DOHH2 (cell line): ENCODE data around the gene TMC8.

Experiments used
- H3F3A ChIP-seq: fragments of 200-600 bp; sonication (generic), shearing (Covaris generic); 2 replicates; pipeline ENCODE4 v1.6.0; 2016; ENCODE audit warnings: antibody characterized with exemption, mild to moderate bottlenecking; ENCODE audit not compliant: control insufficient read depth, insufficient read depth
- H3K27ac ChIP-seq: fragments of 200-600 bp; sonication (generic); 2 replicates; pipeline ENCODE4 v1.5.1; 2014; ENCODE audit warnings: low read depth, mild to moderate bottlenecking, low read length, moderate library complexity
- H3K27me3 ChIP-seq: fragments of 200-600 bp; sonication (generic); 2 replicates; pipeline ENCODE4 v1.6.1; 2014; ENCODE audit warnings: mild to moderate bottlenecking, low read length, mixed read lengths; ENCODE audit not compliant: control insufficient read depth
- H3K36me3 ChIP-seq: fragments of 200-600 bp; sonication (generic); 2 replicates; pipeline ENCODE4 v1.6.1; 2014; ENCODE audit warnings: mild to moderate bottlenecking, low read length, moderate library complexity, mixed read lengths; ENCODE audit not compliant: control insufficient read depth
- H3K4me1 ChIP-seq: fragments of 200-600 bp; sonication (generic); 2 replicates; pipeline ENCODE4 v1.6.1; 2014; ENCODE audit warnings: mild to moderate bottlenecking, low read length, mixed read lengths; ENCODE audit not compliant: control insufficient read depth
- H3K4me2 ChIP-seq: fragments of 200-600 bp; sonication (generic); 2 replicates; pipeline ENCODE4 v1.6.0; 2014; ENCODE audit warnings: mild to moderate bottlenecking, low read length, moderate library complexity
- H3K4me3 ChIP-seq: fragments of 200-600 bp; sonication (generic); 2 replicates; pipeline ENCODE4 v1.5.1; 2014; ENCODE audit warnings: mild to moderate bottlenecking, low read length, mixed read lengths
- H3K79me2 ChIP-seq: fragments of 200-600 bp; sonication (generic); 2 replicates; pipeline ENCODE4 v1.6.1; 2014; ENCODE audit warnings: mild to moderate bottlenecking, low read length, mixed read lengths; ENCODE audit not compliant: control insufficient read depth
- H3K9me2 ChIP-seq: fragments of 200-600 bp; sonication (generic); replicated peaks from 2 replicates; pipeline ENCODE4 v1.6.1; 2014; ENCODE audit warnings: mild to moderate bottlenecking, low read length, mixed read lengths; ENCODE audit not compliant: control insufficient read depth
- H3K9me3 ChIP-seq: fragments of 200-600 bp; sonication (generic); 2 replicates; pipeline ENCODE4 v1.6.1; 2014; ENCODE audit warnings: antibody characterized with exemption, low read length, mixed read lengths; ENCODE audit not compliant: control insufficient read depth, insufficient read depth
- H4K20me1 ChIP-seq: fragments of 200-600 bp; sonication (generic); 2 replicates; pipeline ENCODE4 v1.6.0; 2014; ENCODE audit warnings: low read depth, mild to moderate bottlenecking, antibody characterized with exemption, low read length, moderate library complexity; ENCODE audit not compliant: control insufficient read depth, insufficient read depth
- EZH2phosphoT487 ChIP-seq: fragments of 200-600 bp; sonication (generic); IDR thresholded peaks from 2 replicates; pipeline ENCODE4 v1.6.1; 2017; ENCODE audit warnings: borderline replicate concordance, mild to moderate bottlenecking, antibody characterized with exemption, low read length, moderate library complexity, mixed read lengths
- TF ChIP-seq, protein P1 (sequence below): fragments of 200-600 bp; sonication (generic); IDR thresholded peaks from one replicate; pipeline ENCODE4 v1.5.1; 2014; ENCODE audit warnings: antibody characterized with exemption, mild to moderate bottlenecking, low read depth, low read length; ENCODE audit not compliant: poor library complexity, severe bottlenecking

TMC8 gene

DNA sequence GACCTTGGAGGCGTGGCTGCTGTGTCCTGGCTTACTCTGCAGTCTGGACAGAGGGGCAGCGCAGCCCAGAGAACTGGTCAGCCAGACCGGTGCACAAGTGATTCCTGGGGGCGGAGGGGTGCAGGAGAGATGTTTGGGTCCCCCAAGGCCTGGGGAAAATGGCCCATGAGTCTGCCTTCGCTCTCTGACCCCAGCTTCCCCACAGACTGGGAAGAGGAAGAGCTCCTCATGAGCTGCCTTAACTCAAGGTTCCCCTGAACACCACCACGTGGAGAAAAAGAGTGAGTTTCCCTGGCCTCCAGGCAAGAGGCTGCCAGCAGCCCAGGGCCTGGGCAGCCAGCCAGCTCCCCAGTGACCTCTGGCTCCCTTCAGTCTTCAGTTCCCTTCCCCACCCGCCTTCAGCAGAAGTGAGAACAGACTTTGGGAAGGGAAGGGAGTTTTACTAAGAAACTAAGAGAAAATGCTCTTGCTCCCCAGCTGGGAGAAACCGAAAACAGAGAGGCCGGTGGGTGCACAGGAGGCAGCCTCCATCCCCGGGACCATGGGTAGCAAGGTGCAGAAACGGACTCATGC, 13.7 kb downstream of the TMC8 start:
- H4K20me1 ChIP-seq, result no peaks in the 10 kb centered on the region
- no peaks in the 10 kb centered on the region for H3K27me3 ChIP-seq
- no peak overlapping the region for H3K4me2 ChIP-seq
- 0 out of 2 replicates have a peak overlapping the region, but pooled peaks have one; percentile 14 for H3K27ac ChIP-seq
- H3F3A ChIP-seq, result peaks cover 14% of the 10 kb centered on the region
- peaks cover 57% of the 10 kb centered on the region for H3K4me1 ChIP-seq
- TF ChIP-seq, protein P1, sequence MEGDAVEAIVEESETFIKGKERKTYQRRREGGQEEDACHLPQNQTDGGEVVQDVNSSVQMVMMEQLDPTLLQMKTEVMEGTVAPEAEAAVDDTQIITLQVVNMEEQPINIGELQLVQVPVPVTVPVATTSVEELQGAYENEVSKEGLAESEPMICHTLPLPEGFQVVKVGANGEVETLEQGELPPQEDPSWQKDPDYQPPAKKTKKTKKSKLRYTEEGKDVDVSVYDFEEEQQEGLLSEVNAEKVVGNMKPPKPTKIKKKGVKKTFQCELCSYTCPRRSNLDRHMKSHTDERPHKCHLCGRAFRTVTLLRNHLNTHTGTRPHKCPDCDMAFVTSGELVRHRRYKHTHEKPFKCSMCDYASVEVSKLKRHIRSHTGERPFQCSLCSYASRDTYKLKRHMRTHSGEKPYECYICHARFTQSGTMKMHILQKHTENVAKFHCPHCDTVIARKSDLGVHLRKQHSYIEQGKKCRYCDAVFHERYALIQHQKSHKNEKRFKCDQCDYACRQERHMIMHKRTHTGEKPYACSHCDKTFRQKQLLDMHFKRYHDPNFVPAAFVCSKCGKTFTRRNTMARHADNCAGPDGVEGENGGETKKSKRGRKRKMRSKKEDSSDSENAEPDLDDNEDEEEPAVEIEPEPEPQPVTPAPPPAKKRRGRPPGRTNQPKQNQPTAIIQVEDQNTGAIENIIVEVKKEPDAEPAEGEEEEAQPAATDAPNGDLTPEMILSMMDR, result no peak
- no peak for TF ChIP-seq EZH2phosphoT487
- H3K36me3 ChIP-seq, result peaks cover 19% of the 10 kb centered on the region
- no peaks in the 10 kb centered on the region for H3K79me2 ChIP-seq
- no peaks in the 10 kb centered on the region for H3K9me3 ChIP-seq
- no peak overlapping the region for H3K4me3 ChIP-seq
- H3K9me2 ChIP-seq, result no peaks in the 10 kb centered on the region

DNA sequence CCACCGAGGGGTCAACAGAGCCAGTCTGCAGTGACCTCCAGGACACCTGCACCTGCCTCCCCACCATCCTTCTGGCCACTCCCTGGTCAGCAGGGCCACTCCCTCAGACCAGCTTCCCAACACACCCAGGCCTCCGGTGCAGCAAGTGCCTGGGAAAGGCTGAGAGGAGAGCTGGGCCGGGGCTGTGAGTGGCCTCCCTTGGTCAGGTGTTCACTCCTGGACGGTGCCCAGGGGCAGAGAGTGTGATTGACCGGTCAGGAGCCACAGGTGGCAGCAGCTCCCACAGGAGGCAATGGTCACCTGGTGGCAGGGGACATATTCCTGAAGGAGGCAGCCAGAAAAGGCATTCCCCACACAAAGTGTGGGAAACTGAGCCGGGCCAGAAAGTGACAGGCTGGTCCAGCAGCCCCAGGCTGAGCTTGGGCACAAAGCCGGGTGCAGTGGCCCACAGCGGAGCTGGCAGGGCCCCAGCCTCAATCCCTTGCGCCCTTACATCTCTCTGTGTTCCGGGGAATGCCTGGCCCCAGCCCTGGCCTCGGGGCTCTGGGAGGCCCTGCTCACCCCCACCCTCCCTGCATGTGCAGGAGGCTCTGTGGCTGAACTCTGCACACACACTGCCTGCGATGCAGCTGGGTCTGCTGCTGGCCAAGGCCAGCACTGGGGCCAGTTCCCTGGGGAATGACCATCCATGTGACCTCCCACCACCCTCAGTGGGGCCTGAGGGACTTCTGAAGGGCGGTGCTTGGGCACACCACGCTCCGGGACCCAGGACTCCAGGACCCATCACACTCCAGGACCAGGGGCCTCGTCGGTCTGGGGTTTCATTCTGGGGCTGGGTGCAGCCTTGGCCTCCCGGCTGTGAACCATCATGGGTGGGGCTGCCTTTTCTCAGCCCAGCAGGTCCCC, 14.4 kb downstream of the TMC8 start:
- no peaks in the 10 kb centered on the region for H3K27me3 ChIP-seq
- H3K79me2 ChIP-seq, result no peaks in the 10 kb centered on the region
- H3F3A ChIP-seq, result peaks cover 10% of the 10 kb centered on the region
- no peak overlapping the region for H3K4me2 ChIP-seq
- H3K9me3 ChIP-seq, result no peaks in the 10 kb centered on the region
- H3K27ac ChIP-seq, result 0 out of 2 replicates have a peak overlapping the region, but pooled peaks have one; percentile 14
- H4K20me1 ChIP-seq, result no peaks in the 10 kb centered on the region
- TF ChIP-seq EZH2phosphoT487, result no peak
- TF ChIP-seq, protein P1, result no peak
- no peak overlapping the region for H3K4me3 ChIP-seq
- H3K36me3 ChIP-seq, result peaks cover 19% of the 10 kb centered on the region
- no peaks in the 10 kb centered on the region for H3K9me2 ChIP-seq
- H3K4me1 ChIP-seq, result peaks cover 56% of the 10 kb centered on the region

DNA sequence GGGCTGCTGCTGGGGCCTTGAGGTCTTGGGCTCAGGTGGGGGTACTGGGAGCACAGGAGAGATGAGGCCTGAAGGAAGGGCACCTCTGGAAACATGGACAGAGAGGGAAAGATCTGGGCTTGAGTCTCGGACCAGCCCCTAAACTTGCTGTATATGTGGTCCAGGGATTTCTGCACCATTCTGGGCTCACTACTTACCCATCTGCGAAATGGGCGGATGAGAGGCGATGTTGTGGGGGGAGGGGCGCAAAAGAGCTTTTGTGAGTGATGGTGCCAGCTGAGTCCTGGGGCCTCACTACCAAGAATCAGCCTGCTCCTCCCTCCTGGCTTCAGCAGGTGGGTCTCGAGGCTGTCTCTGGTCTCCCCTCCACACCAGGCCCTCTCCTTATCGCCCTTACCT, 15.9 kb downstream of the TMC8 start:
- H3K79me2 ChIP-seq, result no peaks in the 10 kb centered on the region
- no peaks in the 10 kb centered on the region for H3K9me3 ChIP-seq
- no peak overlapping the region for H3K27ac ChIP-seq
- peaks cover 12% of the 10 kb centered on the region for H3F3A ChIP-seq
- H3K27me3 ChIP-seq, result no peaks in the 10 kb centered on the region
- TF ChIP-seq, protein P1, result no peak
- no peak for TF ChIP-seq EZH2phosphoT487
- H3K9me2 ChIP-seq, result no peaks in the 10 kb centered on the region
- peaks cover 12% of the 10 kb centered on the region for H3K36me3 ChIP-seq
- H4K20me1 ChIP-seq, result no peaks in the 10 kb centered on the region
- H3K4me3 ChIP-seq, result no peak overlapping the region
- peak overlapping the region; percentile 66; the same call in 1 of the 2 replicates for H3K4me2 ChIP-seq
- peaks cover 62% of the 10 kb centered on the region for H3K4me1 ChIP-seq
